ENCODE measurements around the gene ZNF526.

ZNF526 gene

DNA sequence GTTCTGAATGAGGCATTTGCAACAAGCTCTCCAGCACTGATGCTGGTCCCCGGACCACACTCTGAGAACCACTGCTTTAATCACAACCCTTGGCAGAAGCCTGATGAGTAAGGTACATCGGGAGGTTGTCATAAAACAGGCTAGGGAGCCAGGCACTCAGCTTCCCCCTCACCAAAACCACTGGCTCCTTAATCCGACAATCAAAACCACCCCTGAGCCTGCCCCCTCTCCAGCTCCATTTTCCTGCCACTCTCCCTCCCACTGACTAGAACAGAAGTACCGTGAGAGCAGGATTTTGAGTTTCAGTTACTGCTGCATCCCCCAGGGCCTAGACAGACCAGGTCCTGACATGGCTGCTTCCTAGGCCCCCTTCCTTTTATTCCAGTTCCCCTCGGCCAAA, 15.1 kb downstream of the ZNF526 start:
- in situ Hi-C loops (cut with MboI; ENCODE audit: low pct_unique_long_range_greater_than_20kb, low sequenced_read_pairs, unreplicated experiment) = no loop called here
- DNase-seq (ENCODE audit: low spot score) = no peak
- no peak for TF ChIP-seq CTCF (IDR thresholded peaks at IDR 0.05; ENCODE audit: extremely low read depth, insufficient read depth, missing control alignments)

- in situ Hi-C loops (cut with MboI; ENCODE audit: low pct_unique_long_range_greater_than_20kb, low sequenced_read_pairs, unreplicated experiment) = no loop called here
- no peak for TF ChIP-seq CTCF (IDR thresholded peaks at IDR 0.05; ENCODE audit: extremely low read depth, insufficient read depth, missing control alignments)
- DNase-seq (ENCODE audit: low spot score) = no peak
These were observed 19.6 kb downstream of the ZNF526 start for GRCh38 chr19:42239544-42240220.

GRCh38 chr19:42241279-42241678, 21.2 kb downstream of the ZNF526 start:
- TF ChIP-seq CTCF (IDR thresholded peaks at IDR 0.05; ENCODE audit: extremely low read depth, insufficient read depth, missing control alignments) = no peak
- in situ Hi-C loops (cut with MboI; ENCODE audit: low pct_unique_long_range_greater_than_20kb, low sequenced_read_pairs, unreplicated experiment) = no loop called here
- DNase-seq (ENCODE audit: low spot score) = no peak

- in situ Hi-C loops (cut with MboI; ENCODE audit: low pct_unique_long_range_greater_than_20kb, low sequenced_read_pairs, unreplicated experiment) = no loop called here
- no peak for TF ChIP-seq CTCF (IDR thresholded peaks at IDR 0.05; ENCODE audit: extremely low read depth, insufficient read depth, missing control alignments)
- DNase-seq (ENCODE audit: low spot score) = no peak
These were observed 22.0 kb downstream of the ZNF526 start for GRCh38 chr19:42242069-42242511.

DNA sequence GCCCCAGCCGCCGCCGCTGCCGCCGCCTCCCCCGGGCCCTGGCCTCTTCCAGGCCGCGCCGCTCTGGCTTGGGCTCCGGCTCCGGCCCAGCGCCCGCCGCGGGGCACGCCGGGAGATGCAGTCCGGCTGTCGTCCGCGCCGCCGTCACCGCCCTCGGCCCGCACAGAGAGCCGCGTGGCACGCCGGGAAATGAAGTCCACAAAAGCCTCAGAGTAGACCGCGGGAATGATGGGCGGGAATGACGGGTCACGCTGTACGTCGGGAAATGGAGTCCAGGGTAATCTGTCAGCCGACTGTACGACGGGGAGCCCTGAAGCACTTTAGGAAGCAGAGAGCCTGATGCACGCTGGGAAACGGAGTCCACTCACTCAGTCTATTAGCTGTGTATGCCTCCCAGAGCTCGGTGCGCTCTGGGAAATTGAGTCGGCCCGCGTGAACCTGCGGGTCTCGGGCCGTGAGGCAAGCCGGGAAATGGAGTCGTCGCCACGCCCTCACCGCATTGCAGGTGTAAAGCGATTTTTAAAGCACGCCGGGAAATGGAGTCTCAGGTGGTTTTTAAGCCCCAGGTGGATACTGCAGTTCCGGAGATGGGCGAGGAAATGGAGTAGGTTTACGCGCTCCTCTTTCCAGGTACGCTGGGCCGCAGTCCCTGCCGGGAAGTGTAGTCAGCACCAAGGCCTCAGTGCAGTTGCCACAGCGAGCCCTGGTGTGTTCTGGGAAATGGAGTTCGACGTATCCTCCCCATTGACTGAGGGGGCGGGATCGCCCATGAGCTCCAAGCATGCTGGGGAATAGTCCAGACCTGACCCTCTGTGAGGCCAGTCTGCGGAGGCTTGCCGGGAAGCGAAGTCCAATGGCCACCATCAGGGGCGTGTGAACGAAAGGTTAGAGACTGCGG, 22.6 kb downstream of the ZNF526 start, which contains the start of gene GSK3A:
Gene GSK3A (minus strand): TSS at position 91 of the 898 bp plus-strand sequence. CDS start 137 bp downstream, outside the sequence.
- DNase-seq (ENCODE audit: low spot score) = peak; percentile 93
- no peak for TF ChIP-seq CTCF (IDR thresholded peaks at IDR 0.05; ENCODE audit: extremely low read depth, insufficient read depth, missing control alignments)
- in situ Hi-C loops (cut with MboI; ENCODE audit: low pct_unique_long_range_greater_than_20kb, low sequenced_read_pairs, unreplicated experiment) = no loop called here

- TF ChIP-seq CTCF (IDR thresholded peaks at IDR 0.05; ENCODE audit: extremely low read depth, insufficient read depth, missing control alignments) = peak; percentile 60
- peak; percentile 92 for DNase-seq (ENCODE audit: low spot score)
- in situ Hi-C loops (cut with MboI; ENCODE audit: low pct_unique_long_range_greater_than_20kb, low sequenced_read_pairs, unreplicated experiment) = no loop called here
These were observed 24.5 kb downstream of the ZNF526 start for GRCh38 chr19:42244347-42245220.

Measured in GM13977 (cell line).